AG09319 (cell line): ENCODE data around the gene KCNQ4.

Experiments
- DNase-seq: peaks from one replicate; pipeline ENCODE4 v3.0.0-alpha.2; 2010; ENCODE audit warnings: low read depth; ENCODE audit errors: extremely low read depth
- CTCF ChIP-seq: IDR thresholded peaks from 2 replicates; pipeline ENCODE4 v1.5.1; 2011; ENCODE audit warnings: low read depth, mild to moderate bottlenecking, inconsistent platforms, low read length, moderate library complexity

KCNQ4 gene

GRCh38 chr1:40839943-40840335 is 56.4 kb downstream of the KCNQ4 start:
- no peak for DNase-seq
- no peak for TF ChIP-seq CTCF

GRCh38 chr1:40840526-40841323 is 57.1 kb downstream of the KCNQ4 start:
- no peak for TF ChIP-seq CTCF
- DNase-seq, result no peak

GRCh38 chr1:40841602-40842001 is 58.0 kb downstream of the KCNQ4 start:
- no peak for TF ChIP-seq CTCF
- DNase-seq, result no peak

GRCh38 chr1:40842207-40842606 is 58.6 kb downstream of the KCNQ4 start:
- no peak for DNase-seq
- no peak for TF ChIP-seq CTCF

DNA sequence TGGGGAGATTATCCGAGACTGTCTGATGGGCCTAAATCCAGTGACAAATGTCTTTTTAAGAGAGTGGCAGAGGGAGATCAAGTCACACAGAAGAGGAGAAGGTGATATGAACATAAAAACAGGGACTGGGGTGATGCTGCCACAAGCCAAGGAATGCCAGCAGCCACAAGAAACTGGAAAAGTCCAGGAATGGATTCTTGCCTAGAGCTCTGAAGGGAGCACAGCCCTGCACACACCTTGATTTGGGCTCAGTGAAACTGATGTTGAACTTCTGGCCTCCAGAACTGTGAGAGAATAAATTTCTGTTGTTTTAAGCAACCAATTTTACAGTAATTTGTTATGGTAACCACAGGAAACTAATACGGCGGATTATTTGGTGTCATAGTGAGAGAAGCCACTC is 59.1 kb downstream of the KCNQ4 start:
- no peak for DNase-seq
- no peak for TF ChIP-seq CTCF

- TF ChIP-seq CTCF, result no peak
- DNase-seq, result no peak
Observed at GRCh38 chr1:40844079-40844478, 60.5 kb downstream of the KCNQ4 start.

DNA sequence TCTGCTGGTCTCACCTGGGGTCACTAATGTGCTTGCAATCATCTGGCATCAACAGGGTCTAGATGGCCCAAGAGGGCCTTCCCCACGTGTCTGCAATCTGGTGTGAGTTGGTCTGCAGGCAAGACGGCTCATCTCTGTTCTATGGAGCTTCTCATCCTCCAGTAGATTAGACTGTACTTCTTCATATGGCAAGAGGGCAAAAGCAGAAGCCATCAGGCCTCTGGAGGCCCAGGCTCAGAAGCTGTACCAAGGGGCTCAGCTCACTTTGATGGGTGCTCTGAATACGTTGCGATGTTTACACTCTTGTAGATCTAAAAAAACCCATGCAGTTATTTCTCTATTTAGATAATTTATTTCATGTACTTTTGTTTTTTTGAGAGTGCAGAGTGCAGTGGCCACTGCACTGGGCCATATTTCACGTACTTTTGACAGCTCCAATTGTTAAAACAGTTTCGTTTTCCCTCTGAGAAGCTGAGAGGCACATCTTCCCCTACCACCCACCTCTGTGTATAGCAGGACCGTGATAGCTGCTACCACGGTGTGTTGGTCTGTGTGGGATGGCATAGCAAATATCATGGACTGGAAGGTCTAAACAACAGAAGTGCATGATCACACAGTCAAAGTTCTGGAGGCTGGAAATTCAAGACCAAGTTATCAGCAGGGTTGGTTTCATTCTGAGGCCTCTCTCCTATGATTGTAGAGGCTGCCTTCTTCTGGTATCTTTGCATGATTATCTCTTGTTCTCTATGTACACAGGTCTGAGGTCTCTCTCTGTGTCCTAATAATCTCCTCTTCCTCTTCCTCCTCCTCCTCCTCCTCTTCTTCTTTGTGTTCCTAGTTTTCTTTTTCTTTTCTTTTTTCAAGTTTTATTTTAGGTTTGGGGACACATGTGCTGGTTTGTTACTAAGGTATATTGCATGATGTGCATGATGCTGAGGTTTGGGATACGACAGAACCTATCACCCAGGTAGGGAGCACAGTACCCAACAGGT is 61.6 kb downstream of the KCNQ4 start:
- TF ChIP-seq CTCF, result no peak
- no peak for DNase-seq
